ENCODE data around the gene CNP.
"Not testable (repeated sequence)": the region's sequence is repeated elsewhere in the genome, so short reads cannot be mapped to it uniquely, and the experiment has no call there.

Gene CNP

GRCh38 chr17:41966463-41967140 is at the start of gene CNP:
Gene CNP, plus strand, starts transcription at chr17:41966795. Its CDS starts 90 bp downstream, at chr17:41966885.
- peak; percentile 93 for DNase-seq

DNA sequence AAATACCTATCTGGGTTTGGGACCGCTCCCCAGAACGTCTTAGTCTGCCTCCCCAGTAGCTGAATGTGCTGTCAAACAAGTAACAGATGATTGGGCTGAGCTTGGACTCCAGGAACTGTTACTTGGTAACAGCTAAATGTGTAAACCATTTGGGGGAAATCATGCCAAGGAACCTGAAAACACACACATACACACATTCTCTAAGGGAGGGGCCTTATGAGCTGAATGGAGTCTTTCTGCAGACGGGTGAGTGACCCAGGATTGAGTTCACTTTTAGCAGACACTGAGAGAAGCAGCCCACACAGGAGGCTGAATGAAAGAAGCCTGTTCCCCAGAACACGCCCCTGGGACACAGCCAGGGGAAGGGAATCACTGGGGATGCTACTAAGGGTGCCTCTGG is 49.4 kb upstream of the CNP start:
- no peak for DNase-seq

DNA sequence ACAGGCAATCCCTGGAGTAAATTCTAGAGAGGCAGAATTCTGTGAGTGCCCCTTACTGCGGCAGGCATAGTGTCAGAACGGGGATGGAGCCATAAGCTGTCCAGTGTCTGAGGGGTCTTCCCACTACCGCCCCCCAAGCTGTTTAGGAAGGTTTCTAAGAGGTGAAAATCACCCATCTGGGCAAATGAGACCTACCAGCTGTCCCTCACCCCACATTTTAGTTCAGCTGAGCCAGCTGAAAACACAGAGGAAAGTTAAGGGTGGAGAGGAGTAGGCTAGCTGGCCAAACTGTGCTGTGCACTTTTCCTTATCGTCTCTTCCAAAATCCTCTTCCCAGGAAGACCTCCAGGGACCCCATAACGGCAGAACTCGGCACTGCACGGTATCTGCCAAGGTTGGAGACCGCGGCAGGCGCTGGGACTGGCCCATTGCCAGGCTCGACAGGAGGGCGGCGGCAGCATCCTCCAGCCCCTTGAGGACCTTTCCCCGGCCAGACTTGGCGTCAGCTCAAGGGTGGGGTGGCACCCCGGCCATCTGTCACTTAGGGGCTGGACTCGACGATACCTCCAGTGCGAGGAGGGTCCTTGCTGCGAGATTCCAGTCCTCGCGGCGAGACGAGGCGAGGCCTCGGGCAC is 48.8 kb upstream of the CNP start:
- peak; percentile 52 for DNase-seq

- peak; percentile 98 for DNase-seq
Measured at GRCh38 chr17:41918314-41919164, 48.1 kb upstream of the CNP start, which contains the start of gene ACLY. Gene ACLY, minus strand, starts transcription at chr17:41918951. Its CDS starts 5,078 bp downstream, at chr17:41913873.

DNA sequence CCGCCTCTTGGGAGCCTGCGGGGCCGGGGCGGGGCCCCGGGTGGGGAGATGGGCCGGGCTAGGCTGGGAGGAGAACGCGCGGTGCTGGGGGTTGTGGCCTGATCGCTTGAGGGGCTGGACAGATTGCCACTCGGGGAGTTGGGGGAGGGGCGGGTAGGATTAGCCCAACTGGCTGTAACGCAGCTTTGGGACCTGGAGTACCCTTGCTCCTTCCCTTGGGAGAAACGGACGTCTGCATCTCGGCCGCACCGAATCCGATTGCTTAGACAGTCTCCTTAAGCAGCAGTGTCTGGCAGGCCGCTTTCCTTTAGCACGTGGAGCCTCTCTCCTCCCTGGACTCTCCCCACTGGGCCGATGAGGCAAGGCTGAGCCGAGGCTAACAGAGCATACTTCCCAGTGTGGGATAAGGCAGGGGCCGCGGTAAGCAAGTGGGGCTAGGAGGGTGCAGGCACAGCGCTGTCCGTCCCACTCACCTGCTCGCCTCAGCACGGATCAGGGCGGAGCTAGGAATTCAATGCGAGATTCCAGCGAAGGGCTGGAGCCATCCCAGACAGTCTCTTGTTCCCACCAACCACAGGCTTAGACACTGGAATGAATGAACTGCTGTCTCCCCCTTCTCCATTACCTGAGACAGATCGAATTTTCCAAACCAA is 47.3 kb upstream of the CNP start:
- no peak for DNase-seq

DNA sequence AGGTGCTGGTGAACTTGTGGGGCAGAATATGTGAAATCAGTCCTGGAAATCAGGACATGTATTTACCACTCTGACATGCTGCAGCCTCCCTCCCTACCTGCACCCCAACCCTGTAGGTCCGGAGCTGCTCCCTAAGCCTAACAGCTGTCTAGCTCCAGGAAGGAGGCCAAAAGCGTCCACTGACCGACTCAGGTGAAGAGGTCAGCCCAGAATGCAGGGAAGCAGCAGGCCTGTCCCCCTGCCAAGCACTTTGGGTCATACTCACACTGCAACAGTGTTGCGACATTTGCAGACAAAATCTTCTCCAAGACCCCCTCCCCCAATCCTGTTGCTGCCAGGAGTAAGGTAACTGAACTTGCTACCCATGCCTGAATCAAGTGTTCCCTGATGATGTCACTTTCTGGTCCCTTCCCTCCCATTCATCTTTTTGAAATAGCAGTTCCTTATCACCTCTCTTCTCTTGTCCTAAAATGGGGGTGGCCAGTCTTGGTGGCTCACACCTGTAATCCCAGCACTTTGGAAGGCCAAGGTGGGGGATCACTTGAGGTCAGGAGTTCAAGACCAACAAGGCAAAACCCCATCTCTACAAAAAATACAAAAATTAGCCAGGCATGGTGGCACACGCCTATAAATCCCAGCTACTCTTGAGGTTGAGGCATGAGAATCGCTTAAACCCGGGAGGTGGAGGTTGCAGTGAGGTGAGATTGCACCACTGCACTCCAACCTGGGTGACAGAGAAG is 46.6 kb upstream of the CNP start:
- DNase-seq, result peak; percentile 24

DNA sequence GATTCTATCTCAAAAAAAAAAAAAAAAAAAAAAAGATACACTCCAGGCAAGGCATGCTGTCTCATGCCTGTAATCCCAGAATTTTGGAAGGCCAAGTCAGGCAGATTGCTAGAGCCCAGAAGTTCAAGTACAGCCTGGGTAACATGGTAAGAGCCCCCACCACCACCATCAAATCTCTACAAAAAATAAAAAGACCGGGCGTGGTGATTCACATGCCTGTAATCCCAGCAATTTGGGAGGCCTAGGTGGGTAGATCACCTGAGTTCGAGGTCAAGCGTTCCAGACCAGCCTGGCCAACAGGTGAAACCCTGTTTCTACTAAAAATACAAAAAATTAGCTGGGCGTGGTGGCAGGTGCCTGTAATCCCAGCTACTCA is 46.0 kb upstream of the CNP start:
- DNase-seq, result no peak

DNA sequence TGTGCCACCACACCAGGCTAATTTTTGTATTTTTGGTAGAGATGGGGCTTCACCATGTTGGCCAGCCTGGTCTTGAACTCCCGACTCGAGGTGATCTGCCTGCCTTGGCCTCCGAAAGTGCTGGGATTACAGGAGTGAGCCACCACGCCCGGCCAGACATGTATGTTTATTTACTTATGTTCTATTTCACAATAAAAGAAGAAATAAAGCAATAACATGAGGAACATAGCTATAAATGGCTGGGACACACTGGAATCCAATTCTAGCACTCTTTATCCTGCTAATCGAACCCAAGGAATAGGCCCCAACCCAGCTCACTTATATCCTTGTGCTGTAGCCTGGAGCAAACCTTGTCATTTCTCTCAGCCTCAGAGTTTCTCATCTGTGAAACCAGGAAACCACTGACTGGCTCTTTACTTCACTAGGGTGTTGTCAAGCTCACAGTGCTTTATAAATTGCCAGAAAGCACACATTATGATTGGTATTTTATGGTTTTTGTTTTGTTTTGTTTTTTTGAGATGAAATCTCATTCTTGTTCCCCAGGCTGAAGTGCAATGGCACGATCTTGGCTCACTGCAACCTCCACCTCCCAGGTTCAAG is 40.5 kb upstream of the CNP start:
- no peak for DNase-seq

DNA sequence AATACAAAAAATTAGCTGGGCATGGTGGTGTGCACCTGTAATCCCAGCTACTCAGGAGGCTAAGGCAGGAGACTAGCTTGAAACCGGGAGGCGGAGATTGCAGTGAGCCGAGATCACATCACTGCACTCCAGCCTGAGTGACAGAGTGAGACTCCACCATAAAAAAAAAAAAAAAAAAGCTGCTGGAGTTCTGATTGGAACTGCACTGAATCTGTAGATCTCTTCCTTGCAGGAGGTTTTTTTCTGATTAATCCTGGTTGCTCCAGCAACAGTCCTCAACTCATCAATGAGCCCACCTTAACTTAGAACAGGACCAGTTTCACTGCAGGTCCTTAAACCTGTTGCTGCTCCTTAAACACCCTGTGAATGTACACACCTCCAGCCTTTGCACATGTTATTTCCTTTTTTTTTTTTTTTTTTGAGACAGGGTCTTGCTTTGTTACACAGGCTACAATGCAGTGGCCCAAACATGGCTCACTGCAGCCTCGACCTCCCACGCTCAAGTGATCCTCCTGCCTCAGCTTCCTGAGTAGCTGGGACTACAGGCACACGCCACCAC is 37.8 kb upstream of the CNP start:
- DNase-seq, result no peak

GRCh38 chr17:41930009-41930832 is 36.4 kb upstream of the CNP start, which contains the start of gene ODAD4:
Gene ODAD4, plus strand, starts transcription at chr17:41930617. Its CDS starts 107 bp downstream, at chr17:41930724.
- DNase-seq, result peak; percentile 99

DNA sequence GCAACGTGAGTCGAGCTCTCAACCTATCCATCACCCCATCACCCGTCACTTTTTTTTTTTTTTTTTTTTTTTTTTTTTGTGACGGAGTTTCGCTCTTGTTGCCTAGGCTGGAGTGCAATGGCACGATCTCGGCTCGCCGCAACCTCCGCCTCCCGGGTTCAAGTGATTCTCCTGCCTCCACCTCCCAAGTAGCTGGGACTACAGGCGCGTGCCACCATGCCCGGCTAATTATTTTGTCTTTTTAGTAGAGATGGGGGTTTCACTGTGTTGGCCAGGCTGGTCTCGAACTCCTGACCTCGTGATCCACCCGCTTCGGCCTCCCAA is 35.8 kb upstream of the CNP start:
- DNase-seq, result not testable (repeated sequence)

DNA sequence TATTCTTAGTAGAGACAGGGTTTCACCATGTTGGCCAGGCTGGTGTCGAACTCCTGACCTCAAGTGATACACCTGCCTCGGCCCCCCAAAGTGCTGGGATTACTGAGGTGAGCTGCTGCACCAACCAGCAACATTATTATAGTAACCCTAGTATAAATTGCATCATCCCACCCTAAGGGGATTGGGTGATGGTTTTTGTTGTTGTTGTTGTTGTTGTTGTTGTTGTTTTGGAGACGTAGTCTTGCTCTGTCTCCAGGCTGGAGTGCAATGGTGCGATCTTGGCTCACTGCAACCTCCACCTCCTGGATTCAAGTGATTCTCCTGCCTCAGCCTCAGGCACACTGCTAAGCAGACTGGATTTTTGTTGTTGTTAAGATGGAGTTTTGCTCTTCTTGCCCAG is 34.9 kb upstream of the CNP start:
- not testable (repeated sequence) for DNase-seq

GRCh38 chr17:41932816-41933389 is 33.7 kb upstream of the CNP start:
- DNase-seq, result peak; percentile 78

GRCh38 chr17:41935641-41936040 is 31.0 kb upstream of the CNP start:
- DNase-seq, result no peak

DNA sequence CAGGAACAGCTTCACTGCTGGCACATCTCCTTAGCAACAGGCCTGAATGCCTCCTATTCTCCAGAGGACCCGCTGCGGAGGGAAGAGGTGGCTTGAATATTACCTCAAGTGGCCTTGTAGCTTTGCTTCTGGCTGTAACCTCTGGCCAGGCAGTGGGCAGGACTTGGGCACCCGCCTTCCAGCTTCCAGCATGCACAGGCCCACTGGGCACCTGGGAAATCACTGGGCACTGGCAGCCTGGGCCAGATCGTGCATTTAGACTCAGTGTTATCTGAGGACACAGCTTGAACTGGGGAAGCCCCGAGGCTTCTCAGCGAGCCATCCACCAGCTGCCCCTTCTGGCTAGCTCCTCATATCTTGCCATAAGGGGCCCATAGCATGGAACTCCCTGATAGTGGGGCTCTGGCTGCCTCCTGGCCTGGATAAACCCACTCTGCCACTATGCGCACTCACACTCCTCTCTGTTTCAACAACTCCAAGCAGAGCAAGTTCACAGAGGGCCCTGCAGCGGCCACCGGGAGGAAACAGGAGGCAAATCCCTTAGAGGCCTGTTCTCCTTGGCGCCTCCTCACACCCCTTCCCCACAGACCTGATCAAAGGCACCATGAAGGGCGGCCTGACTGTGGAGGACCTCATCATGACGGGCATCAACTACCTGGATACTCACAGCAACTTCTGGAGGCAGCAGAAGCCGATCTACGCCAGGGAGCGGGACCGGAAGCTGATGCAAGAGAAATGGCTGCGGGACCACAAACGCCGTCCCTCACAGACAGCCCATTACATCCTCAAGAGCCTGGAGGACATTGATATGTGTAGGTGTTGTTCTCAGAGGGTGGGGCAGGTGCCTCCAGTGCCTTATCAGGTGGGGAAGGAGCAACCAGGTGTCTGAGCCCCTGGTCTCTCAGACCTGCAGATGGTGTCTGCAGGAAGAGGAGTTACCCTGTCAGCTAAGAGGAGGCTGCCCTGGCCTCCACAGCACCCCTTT is 28.3 kb upstream of the CNP start:
- DNase-seq, result peak; percentile 46

DNA sequence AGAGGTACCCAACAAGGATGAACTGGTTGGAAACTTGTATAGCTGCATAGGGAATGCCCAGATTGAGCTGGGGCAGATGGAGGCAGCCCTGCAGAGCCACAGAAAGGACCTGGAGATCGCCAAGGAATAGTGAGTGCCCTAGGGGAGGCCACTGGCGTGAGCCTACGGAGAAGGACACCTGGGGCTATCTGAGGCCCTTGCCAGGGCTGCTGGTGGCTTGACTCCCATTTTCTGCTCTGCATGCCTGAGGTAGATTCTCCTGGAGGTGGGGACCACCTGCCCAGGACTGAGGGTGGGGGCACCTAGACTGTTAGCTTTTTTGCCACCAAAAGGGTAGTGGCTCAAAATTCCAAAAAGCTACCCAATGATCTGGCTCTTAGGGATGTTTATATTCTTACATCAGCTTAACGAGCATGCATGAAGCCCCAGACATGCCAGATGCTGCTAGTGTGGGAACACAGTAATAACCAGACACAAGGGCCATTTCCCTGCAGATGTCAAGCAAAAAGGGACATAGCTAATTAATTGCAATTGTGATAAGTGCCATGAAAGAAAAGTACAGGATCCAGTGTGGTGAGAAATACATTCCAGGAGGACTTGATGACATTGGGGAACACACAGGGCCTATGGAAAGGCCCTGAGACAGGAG is 27.4 kb upstream of the CNP start:
- DNase-seq, result no peak

DNA sequence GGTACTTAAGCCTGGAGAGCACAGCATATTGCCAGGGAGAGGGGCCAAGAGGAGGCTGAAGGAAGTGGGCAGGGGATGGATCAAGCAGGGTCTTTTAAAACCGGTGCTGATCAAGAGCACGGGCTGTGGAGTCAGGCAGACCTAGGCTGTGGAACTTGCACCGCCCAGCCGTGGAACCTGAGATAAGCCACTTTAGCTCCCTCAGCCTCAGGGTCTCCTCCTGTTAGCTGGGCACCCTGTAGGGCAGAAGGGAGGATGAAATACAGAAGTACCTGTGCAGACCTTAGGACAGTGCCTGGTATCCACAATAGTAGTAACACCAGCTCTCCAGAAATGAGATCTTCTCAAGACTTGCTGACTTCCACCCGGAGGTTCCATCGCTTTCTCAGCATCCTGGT is 26.9 kb upstream of the CNP start:
- DNase-seq, result no peak

- no peak for DNase-seq
Measured at GRCh38 chr17:41941168-41941567, 25.4 kb upstream of the CNP start.
